KMS-11 (cell line): ENCODE results near the gene SMIM1.
"Not testable (repeated sequence)": the region's sequence is repeated elsewhere in the genome, so short reads cannot be mapped to it uniquely, and the experiment has no call there.

ENCODE experiments used
- H2AFZ ChIP-seq: fragments of 200-600 bp; sonication (generic); 2 replicates; pipeline ENCODE4 v1.6.1; 2016; ENCODE audit warnings: antibody characterized with exemption, mixed run types, low read depth
- H3K27ac ChIP-seq: fragments of 200-600 bp; sonication (generic); 2 replicates; pipeline ENCODE4 v1.6.1; 2016; ENCODE audit warnings: mild to moderate bottlenecking, mixed run types
- H3K27me3 ChIP-seq: fragments of 200-600 bp; sonication (generic); 2 replicates; pipeline ENCODE4 v1.6.1; 2017; ENCODE audit warnings: mild to moderate bottlenecking, low read depth, mixed run types, moderate library complexity; ENCODE audit not compliant: insufficient read depth
- H3K36me3 ChIP-seq: fragments of 200-600 bp; sonication (generic); 2 replicates; pipeline ENCODE4 v1.6.1; 2017; ENCODE audit warnings: mild to moderate bottlenecking, mixed run types; ENCODE audit not compliant: insufficient read depth
- H3K4me1 ChIP-seq: fragments of 200-600 bp; sonication (generic); 2 replicates; pipeline ENCODE4 v1.6.1; 2016; ENCODE audit warnings: mild to moderate bottlenecking, low read depth, mixed run types; ENCODE audit not compliant: poor library complexity, severe bottlenecking
- H3K4me2 ChIP-seq: fragments of 200-600 bp; sonication (generic); 2 replicates; pipeline ENCODE4 v1.7.0; 2016; ENCODE audit warnings: mild to moderate bottlenecking, mixed run types
- H3K4me3 ChIP-seq: fragments of 200-600 bp; sonication (generic); IDR thresholded peaks from 2 replicates; pipeline ENCODE4 v1.6.1; 2017; ENCODE audit warnings: low read depth, low read length, mixed read lengths; ENCODE audit not compliant: insufficient read depth
- H3K79me2 ChIP-seq: fragments of 200-600 bp; sonication (generic); 2 replicates; pipeline ENCODE4 v1.6.1; 2016; ENCODE audit warnings: low read depth, mixed run types; ENCODE audit not compliant: insufficient read depth
- H3K9ac ChIP-seq: fragments of 200-600 bp; sonication (generic); 2 replicates; pipeline ENCODE4 v1.6.1; 2016; ENCODE audit warnings: mild to moderate bottlenecking, mixed run types
- H4K20me1 ChIP-seq: fragments of 200-600 bp; sonication (generic); 2 replicates; pipeline ENCODE4 v1.6.1; 2016; ENCODE audit warnings: mild to moderate bottlenecking, mixed run types; ENCODE audit not compliant: insufficient read depth
- TF ChIP-seq, protein P1 (sequence below): fragments of 200-600 bp; sonication (generic); conservative IDR thresholded peaks from 2 replicates; pipeline ENCODE4 v1.6.1; 2017; ENCODE audit warnings: low read depth, mild to moderate bottlenecking, antibody characterized with exemption, low read length, moderate library complexity, mixed read lengths

SMIM1 gene

DNA sequence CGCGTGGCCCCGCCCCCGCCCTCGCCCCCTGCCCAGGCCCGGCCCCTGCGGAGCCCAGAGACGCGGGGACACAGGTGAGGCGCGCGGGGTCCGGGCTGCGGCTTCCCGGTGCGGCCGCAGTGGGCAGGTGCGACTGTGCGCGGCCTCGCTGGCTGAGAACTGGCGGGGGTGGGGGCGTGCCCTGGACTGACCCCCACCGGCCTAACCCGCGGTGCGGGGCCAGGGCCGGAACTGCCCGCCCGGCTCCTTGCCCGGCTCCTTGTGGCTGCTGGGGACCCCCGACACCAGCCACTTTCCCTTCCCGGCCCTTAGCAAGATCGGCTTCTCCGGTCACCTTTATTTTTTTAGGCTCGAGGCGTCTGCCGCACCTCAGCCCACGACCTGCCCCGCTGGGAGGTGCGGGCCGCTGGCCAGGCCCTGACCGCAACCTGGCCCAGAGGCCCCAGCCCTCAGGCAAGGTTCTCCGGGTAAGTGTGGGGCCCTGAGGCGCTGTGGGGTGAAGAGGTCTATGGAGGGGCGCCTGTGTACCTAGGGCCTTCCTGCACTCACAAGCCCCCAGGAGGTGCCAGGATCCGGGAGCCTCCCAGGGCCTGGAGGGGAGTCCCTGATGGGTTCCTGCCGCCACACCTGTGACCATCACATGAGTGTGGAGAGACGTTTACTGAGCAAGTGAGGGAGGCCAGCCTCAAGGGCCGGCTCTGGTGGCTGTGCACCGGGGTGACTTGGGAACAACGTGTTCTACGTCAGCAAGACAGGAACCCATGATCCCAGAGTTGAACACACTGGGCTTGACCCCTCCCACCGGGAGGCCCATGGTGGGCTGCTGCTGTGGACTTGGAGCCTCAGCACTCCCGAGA is at the start of gene SMIM1:
Gene SMIM1, plus strand, starts transcription at position 35 of the 857 bp plus-strand sequence. CDS start 2,625 bp downstream, outside the sequence.
- Histone ChIP-seq H4K20me1 (no peaks in the 10 kb centered on the region), H3K79me2 (no peaks in the 10 kb centered on the region), H3K4me1 (peaks cover 15% of the 10 kb centered on the region), H3K27me3 (peaks cover 32% of the 10 kb centered on the region), H3K4me2 (peak within 1 kb of the TSS; percentile 71), H3K36me3 (no peaks in the 10 kb centered on the region), H3K9ac (peak within 1 kb of the TSS; percentile 25; the same call in 1 of the 2 replicates), H3K4me3 (peak within 1 kb of the TSS; percentile 38), H2AFZ (peak within 1 kb of the TSS; percentile 78), H3K27ac (no peak within 1 kb of the TSS)
- TF ChIP-seq, protein P1, sequence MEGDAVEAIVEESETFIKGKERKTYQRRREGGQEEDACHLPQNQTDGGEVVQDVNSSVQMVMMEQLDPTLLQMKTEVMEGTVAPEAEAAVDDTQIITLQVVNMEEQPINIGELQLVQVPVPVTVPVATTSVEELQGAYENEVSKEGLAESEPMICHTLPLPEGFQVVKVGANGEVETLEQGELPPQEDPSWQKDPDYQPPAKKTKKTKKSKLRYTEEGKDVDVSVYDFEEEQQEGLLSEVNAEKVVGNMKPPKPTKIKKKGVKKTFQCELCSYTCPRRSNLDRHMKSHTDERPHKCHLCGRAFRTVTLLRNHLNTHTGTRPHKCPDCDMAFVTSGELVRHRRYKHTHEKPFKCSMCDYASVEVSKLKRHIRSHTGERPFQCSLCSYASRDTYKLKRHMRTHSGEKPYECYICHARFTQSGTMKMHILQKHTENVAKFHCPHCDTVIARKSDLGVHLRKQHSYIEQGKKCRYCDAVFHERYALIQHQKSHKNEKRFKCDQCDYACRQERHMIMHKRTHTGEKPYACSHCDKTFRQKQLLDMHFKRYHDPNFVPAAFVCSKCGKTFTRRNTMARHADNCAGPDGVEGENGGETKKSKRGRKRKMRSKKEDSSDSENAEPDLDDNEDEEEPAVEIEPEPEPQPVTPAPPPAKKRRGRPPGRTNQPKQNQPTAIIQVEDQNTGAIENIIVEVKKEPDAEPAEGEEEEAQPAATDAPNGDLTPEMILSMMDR, result no peak

- Histone ChIP-seq H3K79me2 (no peaks in the 10 kb centered on the region), H3K9ac (no peak overlapping the region), H2AFZ (no peak overlapping the region), H3K4me2 (no peak overlapping the region), H3K4me1 (no peaks in the 10 kb centered on the region), H3K27ac (no peak overlapping the region), H3K27me3 (peaks cover 69% of the 10 kb centered on the region), H3K4me3 (no peak overlapping the region), H4K20me1 (no peaks in the 10 kb centered on the region), H3K36me3 (no peaks in the 10 kb centered on the region)
- TF ChIP-seq, protein P1, result no peak
Measured at GRCh38 chr1:3722846-3723245, 49.7 kb upstream of the SMIM1 start.

DNA sequence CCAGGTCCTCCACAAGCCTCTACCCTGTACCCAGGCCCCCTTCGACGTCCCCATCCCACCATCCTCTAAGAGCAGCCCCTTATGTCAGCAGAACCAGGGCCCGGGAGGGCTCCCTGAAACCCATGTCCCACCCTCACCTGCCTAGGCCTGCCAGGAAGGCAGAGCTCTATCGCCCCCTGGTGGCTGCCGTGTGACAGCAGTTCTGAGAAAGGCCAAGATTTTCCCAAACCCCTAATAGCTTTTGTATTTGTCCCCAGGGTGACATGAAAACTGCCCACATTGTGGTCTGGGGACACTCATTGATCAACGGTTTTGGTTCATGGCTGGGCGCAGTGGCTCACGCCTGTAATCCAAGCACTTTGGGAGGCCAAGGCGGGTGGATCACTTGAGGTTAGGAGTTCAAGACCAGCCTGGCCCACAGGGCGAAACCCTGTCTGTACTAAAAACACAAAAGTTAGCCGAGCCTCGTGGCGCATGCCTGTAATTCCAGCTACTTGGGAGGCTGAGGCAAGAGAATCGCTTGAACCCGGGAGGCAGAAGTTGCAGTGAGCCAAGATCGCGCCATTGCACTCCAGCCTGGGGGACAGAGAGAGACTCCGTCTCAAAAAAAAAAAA is 48.0 kb upstream of the SMIM1 start:
- peaks cover 69% of the 10 kb centered on the region for H3K27me3 ChIP-seq
- H3K36me3 ChIP-seq, H3K27ac ChIP-seq, H3K4me1 ChIP-seq, H2AFZ ChIP-seq, H3K79me2 ChIP-seq, H3K9ac ChIP-seq, H4K20me1 ChIP-seq, H3K4me2 ChIP-seq, H3K4me3 ChIP-seq: not testable (repeated sequence)
- TF ChIP-seq, protein P1, result peak; percentile 92

- Histone ChIP-seq H3K79me2 (no peaks in the 10 kb centered on the region), H3K4me2 (no peak overlapping the region), H3K27me3 (peaks cover 68% of the 10 kb centered on the region), H3K36me3 (no peaks in the 10 kb centered on the region), H3K4me3 (no peak overlapping the region), H3K9ac (no peak overlapping the region), H4K20me1 (no peaks in the 10 kb centered on the region), H3K27ac (no peak overlapping the region), H3K4me1 (no peaks in the 10 kb centered on the region), H2AFZ (no peak overlapping the region)
- TF ChIP-seq, protein P1, result no peak
Measured at GRCh38 chr1:3725366-3725765, 47.2 kb upstream of the SMIM1 start.
